IPS-15b (cell line): ENCODE results near the gene DPF3.

ENCODE experiments used
- H3K27me3 ChIP-seq: one replicate; pipeline ENCODE4 v1.6.1; 2013; ENCODE audit warnings: low read length; ENCODE audit not compliant: control insufficient read depth, insufficient read depth
- H3K36me3 ChIP-seq: one replicate; pipeline ENCODE4 v1.6.1; 2013; ENCODE audit warnings: low read length; ENCODE audit not compliant: control insufficient read depth, insufficient read depth
- H3K4me1 ChIP-seq: one replicate; pipeline ENCODE4 v1.6.1; 2013; ENCODE audit warnings: mild to moderate bottlenecking, low read length; ENCODE audit not compliant: control insufficient read depth, insufficient read depth
- H3K4me3 ChIP-seq: one replicate; pipeline ENCODE4 v1.5.1; 2013; ENCODE audit warnings: low read depth, low read length
- H3K9ac ChIP-seq: one replicate; pipeline ENCODE4 v1.6.1; 2013; ENCODE audit warnings: low read depth, mild to moderate bottlenecking, low read length
- H3K9me3 ChIP-seq: one replicate; pipeline ENCODE4 v1.6.1; 2013; ENCODE audit warnings: mild to moderate bottlenecking, low read length; ENCODE audit not compliant: control insufficient read depth, insufficient read depth

Gene DPF3

GRCh38 chr14:72583316-72584272, 310.3 kb downstream of the DPF3 start:
- no peaks in the 10 kb centered on the region for H3K4me1 ChIP-seq
- H3K4me3 ChIP-seq, result no peak overlapping the region
- no peaks in the 10 kb centered on the region for H3K9me3 ChIP-seq
- H3K27me3 ChIP-seq, result no peaks in the 10 kb centered on the region
- H3K9ac ChIP-seq, result no peak overlapping the region
- H3K36me3 ChIP-seq, result no peaks in the 10 kb centered on the region

- no peak overlapping the region for H3K9ac ChIP-seq
- H3K9me3 ChIP-seq, result no peaks in the 10 kb centered on the region
- no peaks in the 10 kb centered on the region for H3K4me1 ChIP-seq
- H3K4me3 ChIP-seq, result no peak overlapping the region
- no peaks in the 10 kb centered on the region for H3K27me3 ChIP-seq
- H3K36me3 ChIP-seq, result no peaks in the 10 kb centered on the region
Measured at GRCh38 chr14:72582582-72582981, 311.3 kb downstream of the DPF3 start.

- Histone ChIP-seq H3K27me3 (no peaks in the 10 kb centered on the region), H3K4me1 (no peaks in the 10 kb centered on the region), H3K9me3 (no peaks in the 10 kb centered on the region), H3K4me3 (no peak overlapping the region), H3K9ac (no peak overlapping the region), H3K36me3 (no peaks in the 10 kb centered on the region)
Measured at GRCh38 chr14:72578514-72578913, 315.4 kb downstream of the DPF3 start.

- no peaks in the 10 kb centered on the region for H3K27me3 ChIP-seq
- H3K36me3 ChIP-seq, result no peaks in the 10 kb centered on the region
- no peaks in the 10 kb centered on the region for H3K9me3 ChIP-seq
- no peak overlapping the region for H3K4me3 ChIP-seq
- no peaks in the 10 kb centered on the region for H3K4me1 ChIP-seq
- H3K9ac ChIP-seq, result no peak overlapping the region
Measured at GRCh38 chr14:72577521-72577920, 316.4 kb downstream of the DPF3 start.

GRCh38 chr14:72576258-72576657, 317.6 kb downstream of the DPF3 start:
- Histone ChIP-seq H3K4me3 (no peak overlapping the region), H3K27me3 (no peaks in the 10 kb centered on the region), H3K4me1 (no peaks in the 10 kb centered on the region), H3K36me3 (no peaks in the 10 kb centered on the region), H3K9ac (no peak overlapping the region), H3K9me3 (no peaks in the 10 kb centered on the region)

GRCh38 chr14:72574715-72575114, 319.2 kb downstream of the DPF3 start:
- H3K27me3 ChIP-seq, result no peaks in the 10 kb centered on the region
- H3K4me1 ChIP-seq, result no peaks in the 10 kb centered on the region
- H3K9me3 ChIP-seq, result no peaks in the 10 kb centered on the region
- no peak overlapping the region for H3K4me3 ChIP-seq
- no peaks in the 10 kb centered on the region for H3K36me3 ChIP-seq
- no peak overlapping the region for H3K9ac ChIP-seq

GRCh38 chr14:72573725-72574417, 320.0 kb downstream of the DPF3 start:
- Histone ChIP-seq H3K36me3 (no peaks in the 10 kb centered on the region), H3K9me3 (no peaks in the 10 kb centered on the region), H3K9ac (no peak overlapping the region), H3K27me3 (no peaks in the 10 kb centered on the region), H3K4me1 (no peaks in the 10 kb centered on the region), H3K4me3 (no peak overlapping the region)
